A549 (cell line): Measurements from ENCODE around the gene CYP21A2. TPM values are rescaled to one million over a fixed set of nuclear protein-coding genes. Genes with fewer than 3 reads are reported as not detected.
"Not testable (repeated sequence)": the region's sequence is repeated elsewhere in the genome, so short reads cannot be mapped to it uniquely, and the experiment has no call there.

ENCODE experiments used
- ATAC-seq, 2 experiments: fragments of 200-7000 bp in 1 of 2; fragments of >200 bp in 1 of 2; cut with Nextera tagmentation in 1 of 2; cut with Tn5 transposase in 1 of 2; 3 replicates each; pipeline versions ENCODE4 v1.8.0 to v1.9.1; 2018 to 2020; ENCODE audit warnings: mild to moderate bottlenecking in 1 of 2, moderate library complexity in 1 of 2
- CTCF ChIA-PET: fragments of 300-600 bp; sonication (Branson Sonifier 250); formaldehyde crosslinking; extraction: SDS; loops from one replicate; lab custom pipeline; 2021; ENCODE audit warnings: antibody characterized with exemption, inconsistent platforms; lab: Yijun Ruan, JAX
- POLR2A ChIA-PET: fragments of 350-600 bp; formaldehyde crosslinking; extraction: SDS; loops from one replicate; lab custom pipeline; 2021; ENCODE audit warnings: antibody characterized with exemption, inconsistent platforms; lab: Yijun Ruan, JAX
- DNase-seq, 2 experiments: peaks; one replicate each; pipeline versions ENCODE4 v3.0.0 to v3.0.0-alpha.2; 2011 to 2016; ENCODE audit warnings: low read depth in 1 of 2, low spot score in 1 of 2
- FAIRE-seq: peaks from 2 replicates; lab custom pipeline; 2011; peaks lifted over from hg19 to GRCh38; lab: Jason Lieb, UNC
- H3K27ac ChIP-seq, 2 experiments: fragments of >200 bp; sonication (Bioruptor Twin); formaldehyde crosslinking; 3 replicates each; pipeline ENCODE4 v1.5.1; 2016 to 2017
- H3K4me1 ChIP-seq: fragments of >200 bp; sonication (Bioruptor Twin); formaldehyde crosslinking; 3 replicates; pipeline ENCODE4 v1.6.1; 2016
- H3K4me2 ChIP-seq: fragments of >200 bp; sonication (Bioruptor Twin); formaldehyde crosslinking; 3 replicates; pipeline ENCODE4 v1.6.1; 2016
- H3K4me3 ChIP-seq: fragments of >200 bp; sonication (Bioruptor Twin); formaldehyde crosslinking; 3 replicates; pipeline ENCODE4 v1.5.1; 2016
- H3K9me3 ChIP-seq: fragments of >200 bp; sonication (Bioruptor Twin); formaldehyde crosslinking; 3 replicates; pipeline ENCODE4 v1.6.1; 2016
- WGBS: methylation state at CpG from one replicate; pipeline ENCODE4 v1.1.6; 2017; ENCODE audit errors: missing lambda C conversion rate; 5-methylcytosine and 5-hydroxymethylcytosine counted together
- polyA plus RNA-seq, 4 experiments: library from polyadenylated mRNA; depleted of rRNA in 3 of 4; stranded (reverse); fragments of >200 nt; fragmentation: RNase III in 1 of 4; extraction: RNeasy Plus Mini Kit Qiagen cat#74134 plus additional on column Dnase treatment in 1 of 4; gene quantifications; 2 replicates in 3 of 4; 3 replicates in 1 of 4; pipeline ENCODE4 v1.2.3, GENCODE V29; 2011 to 2017

Gene CYP21A2
- polyA plus RNA-seq, 2 of the 4 experiments (the other 2 are of a cell fraction) = not detected

GRCh38 chr6:32035283-32036013 is 2.8 kb upstream of the CYP21A2 start:
- H3K9me3 ChIP-seq, H3K4me1 ChIP-seq, CTCF ChIA-PET, H3K4me2 ChIP-seq, ATAC-seq, POLR2A ChIA-PET, FAIRE-seq, DNase-seq, H3K27ac ChIP-seq, H3K4me3 ChIP-seq: not testable (repeated sequence)
- no CpG with 5 or more reads among the region's 16 CpGs for WGBS

- DNase-seq, H3K4me2 ChIP-seq, H3K9me3 ChIP-seq, POLR2A ChIA-PET, H3K4me1 ChIP-seq, H3K27ac ChIP-seq, FAIRE-seq, H3K4me3 ChIP-seq, ATAC-seq, CTCF ChIA-PET: not testable (repeated sequence)
- 81% methylated on average over 5 of the region's 5 CpGs for WGBS
These were observed 1.1 kb upstream of the CYP21A2 start for GRCh38 chr6:32037136-32037535.

- CTCF ChIA-PET, H3K27ac ChIP-seq, H3K4me2 ChIP-seq, ATAC-seq, H3K9me3 ChIP-seq, DNase-seq, H3K4me1 ChIP-seq, H3K4me3 ChIP-seq, FAIRE-seq, POLR2A ChIA-PET: not testable (repeated sequence)
- WGBS = 80% methylated on average over 1 of the region's 5 CpGs
These were observed 663 bp downstream of the CYP21A2 start for GRCh38 chr6:32038878-32039277.

DNA sequence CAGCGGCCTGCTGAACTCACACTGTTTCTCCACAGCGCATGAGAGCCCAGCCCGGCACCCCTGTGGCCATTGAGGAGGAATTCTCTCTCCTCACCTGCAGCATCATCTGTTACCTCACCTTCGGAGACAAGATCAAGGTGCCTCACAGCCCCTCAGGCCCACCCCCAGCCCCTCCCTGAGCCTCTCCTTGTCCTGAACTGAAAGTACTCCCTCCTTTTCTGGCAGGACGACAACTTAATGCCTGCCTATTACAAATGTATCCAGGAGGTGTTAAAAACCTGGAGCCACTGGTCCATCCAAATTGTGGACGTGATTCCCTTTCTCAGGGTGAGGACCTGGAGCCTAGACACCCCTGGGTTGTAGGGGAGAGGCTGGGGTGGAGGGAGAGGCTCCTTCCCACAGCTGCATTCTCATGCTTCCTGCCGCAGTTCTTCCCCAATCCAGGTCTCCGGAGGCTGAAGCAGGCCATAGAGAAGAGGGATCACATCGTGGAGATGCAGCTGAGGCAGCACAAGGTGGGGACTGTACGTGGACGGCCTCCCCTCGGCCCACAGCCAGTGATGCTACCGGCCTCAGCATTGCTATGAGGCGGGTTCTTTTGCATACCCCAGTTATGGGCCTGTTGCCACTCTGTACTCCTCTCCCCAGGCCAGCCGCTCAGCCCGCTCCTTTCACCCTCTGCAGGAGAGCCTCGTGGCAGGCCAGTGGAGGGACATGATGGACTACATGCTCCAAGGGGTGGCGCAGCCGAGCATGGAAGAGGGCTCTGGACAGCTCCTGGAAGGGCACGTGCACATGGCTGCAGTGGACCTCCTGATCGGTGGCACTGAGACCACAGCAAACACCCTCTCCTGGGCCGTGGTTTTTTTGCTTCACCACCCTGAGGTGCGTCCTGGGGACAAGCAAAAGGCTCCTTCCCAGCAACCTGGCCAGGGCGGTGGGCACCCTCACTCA is 1.4 kb downstream of the CYP21A2 start:
- DNase-seq, H3K27ac ChIP-seq, H3K4me3 ChIP-seq, POLR2A ChIA-PET, H3K4me1 ChIP-seq, FAIRE-seq, CTCF ChIA-PET, H3K4me2 ChIP-seq, H3K9me3 ChIP-seq: not testable (repeated sequence)
- WGBS = 60% methylated on average over 5 of the region's 24 CpGs
- ATAC-seq = peak in 1 of 2 experiments; percentile 44; a peak in 3 of 6 replicates

GRCh38 chr6:32040299-32041049 is 2.3 kb downstream of the CYP21A2 start:
- H3K4me2 ChIP-seq, H3K27ac ChIP-seq, H3K9me3 ChIP-seq, CTCF ChIA-PET, FAIRE-seq, H3K4me3 ChIP-seq, POLR2A ChIA-PET, DNase-seq, H3K4me1 ChIP-seq: not testable (repeated sequence)
- no CpG with 5 or more reads among the region's 43 CpGs for WGBS
- peak in 1 of 2 experiments; percentile 10; a peak in 2 of 6 replicates for ATAC-seq

GRCh38 chr6:32041050-32041321 is 2.8 kb downstream of the CYP21A2 start:
- H3K4me1 ChIP-seq, POLR2A ChIA-PET, FAIRE-seq, CTCF ChIA-PET, H3K27ac ChIP-seq, ATAC-seq, DNase-seq, H3K4me3 ChIP-seq, H3K9me3 ChIP-seq, H3K4me2 ChIP-seq: not testable (repeated sequence)
- WGBS = no CpG with 5 or more reads among the region's 13 CpGs

DNA sequence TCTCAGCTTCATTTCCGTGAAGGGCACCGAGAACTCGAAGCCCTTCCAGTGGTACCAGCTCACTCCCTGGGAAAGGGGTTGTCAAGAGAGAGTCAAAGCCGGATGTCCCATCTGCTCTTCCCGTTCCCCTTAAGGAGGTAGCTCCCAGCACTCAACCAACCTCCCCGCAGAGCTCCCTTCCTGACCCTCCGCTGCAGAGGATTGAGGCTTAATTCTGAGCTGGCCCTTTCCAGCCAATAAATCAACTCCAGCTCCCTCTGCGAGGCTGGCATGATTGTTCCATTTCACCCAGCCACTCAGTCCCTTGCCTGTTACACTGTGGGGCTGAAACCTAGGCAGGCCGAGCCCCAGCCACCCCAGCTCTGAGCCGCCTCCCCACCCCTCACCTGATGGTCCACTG is 3.2 kb downstream of the CYP21A2 start:
- H3K27ac ChIP-seq, CTCF ChIA-PET, H3K9me3 ChIP-seq, H3K4me2 ChIP-seq, ATAC-seq, DNase-seq, H3K4me1 ChIP-seq, H3K4me3 ChIP-seq, POLR2A ChIA-PET, FAIRE-seq: not testable (repeated sequence)
- 58% methylated on average over 4 of the region's 10 CpGs for WGBS

DNA sequence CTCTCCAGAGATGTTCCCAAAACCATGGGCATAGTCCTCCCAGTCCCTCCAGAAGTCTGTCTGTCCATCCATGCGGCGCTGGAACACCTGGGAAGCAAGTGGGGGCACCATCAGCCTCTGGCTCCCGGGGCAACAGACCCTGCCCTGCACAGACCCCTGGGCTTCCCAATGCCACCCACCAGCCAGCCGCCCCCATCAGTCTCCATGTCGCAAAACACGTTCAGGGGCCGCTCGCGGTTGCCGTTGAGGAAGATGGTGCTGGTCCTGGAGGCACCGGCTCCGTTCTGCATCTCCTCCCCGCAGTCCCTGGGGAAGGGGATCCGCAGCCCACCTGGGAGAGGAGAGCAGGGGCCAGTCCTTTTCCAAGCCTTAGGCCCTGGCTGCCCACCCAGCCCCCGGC is 4.1 kb downstream of the CYP21A2 start:
- ATAC-seq, POLR2A ChIA-PET, H3K27ac ChIP-seq, H3K4me3 ChIP-seq, H3K9me3 ChIP-seq, DNase-seq, FAIRE-seq, CTCF ChIA-PET, H3K4me2 ChIP-seq: not testable (repeated sequence)
- WGBS = no CpG with 5 or more reads among the region's 15 CpGs
- peaks cover 10% of the 10 kb centered on the region for H3K4me1 ChIP-seq

GRCh38 chr6:32043589-32044380 is 5.6 kb downstream of the CYP21A2 start:
- H3K4me2 ChIP-seq, H3K9me3 ChIP-seq, H3K4me3 ChIP-seq, H3K27ac ChIP-seq, POLR2A ChIA-PET, CTCF ChIA-PET, DNase-seq, ATAC-seq, FAIRE-seq: not testable (repeated sequence)
- 64% methylated on average over 13 of the region's 31 CpGs for WGBS
- peaks cover 20% of the 10 kb centered on the region for H3K4me1 ChIP-seq

- H3K4me2 ChIP-seq, CTCF ChIA-PET, POLR2A ChIA-PET, ATAC-seq, FAIRE-seq, H3K27ac ChIP-seq, H3K9me3 ChIP-seq, DNase-seq, H3K4me3 ChIP-seq: not testable (repeated sequence)
- WGBS = no CpG with 5 or more reads among the region's 18 CpGs
- H3K4me1 ChIP-seq = peaks cover 20% of the 10 kb centered on the region
These were observed 6.7 kb downstream of the CYP21A2 start for GRCh38 chr6:32044916-32045315.
